MCF 10A (cell line): ENCODE data around the gene SLC49A4. TPM values are rescaled to one million over a fixed set of nuclear protein-coding genes. Genes with fewer than 3 reads are reported as not detected.
A peak's percentile ranks its signal among the peaks of the same experiment; 100 is the strongest.

ENCODE experiments used
- BruUV-seq: library from RNA; stranded (reverse); fragments of 400-500 nt; replicated peaks from 2 replicates; lab custom pipeline; 2021; lab: Mats Ljungman, UMichigan
- CTCF ChIA-PET: fragments of 300-600 bp; sonication (Branson Sonifier 250); formaldehyde crosslinking; extraction: SDS; loops from one replicate; lab custom pipeline; 2021; ENCODE audit warnings: antibody characterized with exemption, inconsistent platforms; lab: Yijun Ruan, JAX
- POLR2A ChIA-PET: fragments of 300-600, 350-650 bp; sonication (Branson Sonifier 250); formaldehyde crosslinking; extraction: SDS; loops from one replicate; lab custom pipeline; 2020; ENCODE audit warnings: antibody characterized with exemption, inconsistent platforms; lab: Yijun Ruan, JAX
- DNase-seq: peaks from one replicate; pipeline ENCODE4 v3.0.0-alpha.2; 2018; ENCODE audit not compliant: unreplicated experiment
- H3K27ac Mint-ChIP-seq: one replicate; pipeline ENCODE4 v1.8.0; 2022; ENCODE audit warnings: mild to moderate bottlenecking, low read depth, mixed read lengths; ENCODE audit not compliant: unreplicated experiment
- H3K27me3 Mint-ChIP-seq: one replicate; pipeline ENCODE4 v1.8.0; 2022; ENCODE audit warnings: mixed read lengths; ENCODE audit not compliant: insufficient read depth, unreplicated experiment
- H3K36me3 Mint-ChIP-seq: one replicate; pipeline ENCODE4 v1.8.0; 2022; ENCODE audit warnings: mild to moderate bottlenecking, moderate library complexity, mixed read lengths; ENCODE audit not compliant: insufficient read depth, unreplicated experiment
- H3K4me1 Mint-ChIP-seq: one replicate; pipeline ENCODE4 v1.8.0; 2022; ENCODE audit warnings: mixed read lengths; ENCODE audit not compliant: insufficient read depth, unreplicated experiment
- H3K4me3 Mint-ChIP-seq: one replicate; pipeline ENCODE4 v1.8.0; 2022; ENCODE audit warnings: mild to moderate bottlenecking, moderate library complexity, mixed read lengths; ENCODE audit not compliant: unreplicated experiment
- H3K9me3 Mint-ChIP-seq: one replicate; pipeline ENCODE4 v1.8.0; 2022; ENCODE audit warnings: mixed read lengths; ENCODE audit not compliant: unreplicated experiment
- intact Hi-C: fragments of 100-400 bp; cut with micrococcal nuclease; formaldehyde crosslinking; loops from 2 replicates; pipeline ENCODE4 v1.14.1; 2022
- total RNA-seq: library from RNA; stranded (reverse); gene quantifications from 2 replicates; pipeline ENCODE4 v1.2.3, GENCODE V29; 2022
- TF ChIP-seq, protein P1 (sequence below): fragments of 200-600 bp; IDR thresholded peaks from one replicate; pipeline ENCODE4 v1.8.0; 2022; ENCODE audit warnings: antibody characterized with exemption, mild to moderate bottlenecking; ENCODE audit not compliant: unreplicated experiment

Gene SLC49A4
- total RNA-seq, 1 experiment from 2014 or later: 11.4 TPM

DNA sequence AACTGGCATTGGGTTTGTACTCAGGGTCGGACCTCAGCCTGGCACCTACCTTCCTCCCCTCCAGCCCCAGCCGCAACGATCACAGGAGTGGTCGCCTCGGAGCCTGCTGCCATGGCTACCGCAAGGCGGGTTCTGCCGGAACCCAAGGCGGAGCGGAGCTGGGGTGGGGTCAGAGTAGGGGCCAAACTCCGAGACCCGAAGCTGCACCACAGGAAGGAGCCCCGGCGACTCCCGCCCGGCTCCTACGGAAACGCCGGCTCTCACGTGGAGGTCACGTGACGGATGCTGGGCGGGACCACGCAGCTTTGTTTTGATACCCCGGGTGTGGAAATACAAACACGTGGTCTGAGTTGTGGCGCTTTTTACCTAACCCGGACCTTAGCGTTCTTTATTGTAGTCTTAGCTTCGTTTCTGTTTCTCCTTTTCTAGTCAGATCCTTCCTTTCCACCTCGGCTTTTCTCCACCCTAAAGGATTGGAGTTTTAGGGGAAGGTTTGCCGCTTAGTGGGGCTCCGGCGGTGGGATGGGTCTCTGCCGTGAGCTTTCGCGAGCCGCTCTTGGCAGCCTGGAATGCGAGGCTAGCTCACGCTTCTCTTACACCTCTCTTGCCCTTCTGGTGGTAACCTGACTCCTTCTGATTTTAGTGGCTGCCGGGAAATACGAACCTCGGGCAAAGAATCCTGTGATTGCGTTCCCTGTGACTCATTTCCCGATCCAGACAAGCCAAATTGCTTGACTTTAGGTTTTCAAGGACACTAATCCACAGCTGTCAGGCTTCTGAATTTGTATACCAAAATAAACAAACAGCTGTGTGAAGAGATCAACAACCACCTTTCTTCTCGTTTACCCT is 1.1 kb upstream of the SLC49A4 start, which contains the start of gene HSPBAP1:
TSS of gene HSPBAP1 (minus strand) at position 264 of the 849 bp plus-strand sequence. CDS start at position 113, 151 bp downstream.
- peak; percentile 97 for DNase-seq
- Mint-ChIP-seq H3K9me3 (no peaks in the 10 kb centered on the region), H3K27me3 (no peaks in the 10 kb centered on the region), H3K4me3 (no peak within 1 kb of the TSS), H3K27ac (peak within 1 kb of the TSS; percentile 97), H3K4me1 (peaks cover 14% of the 10 kb centered on the region), H3K36me3 (no peaks in the 10 kb centered on the region)
- ChIA-PET CTCF (interaction anchor here (0.7 to 1.1 kb wide), 4 partner anchors 9 to 39 kb away, joined by 3 to 5 read pairs (median 3); no protein-coding TSS in a partner anchor), POLR2A (interaction anchor here (0.6 to 2.0 kb wide), 31 partner anchors 10 to 1286 kb away, joined by 3 to 22 read pairs (median 4); partner anchors contain the start of genes DTX3L, FAM162A, HACD2 and KPNA1)
- TF ChIP-seq, protein P1, sequence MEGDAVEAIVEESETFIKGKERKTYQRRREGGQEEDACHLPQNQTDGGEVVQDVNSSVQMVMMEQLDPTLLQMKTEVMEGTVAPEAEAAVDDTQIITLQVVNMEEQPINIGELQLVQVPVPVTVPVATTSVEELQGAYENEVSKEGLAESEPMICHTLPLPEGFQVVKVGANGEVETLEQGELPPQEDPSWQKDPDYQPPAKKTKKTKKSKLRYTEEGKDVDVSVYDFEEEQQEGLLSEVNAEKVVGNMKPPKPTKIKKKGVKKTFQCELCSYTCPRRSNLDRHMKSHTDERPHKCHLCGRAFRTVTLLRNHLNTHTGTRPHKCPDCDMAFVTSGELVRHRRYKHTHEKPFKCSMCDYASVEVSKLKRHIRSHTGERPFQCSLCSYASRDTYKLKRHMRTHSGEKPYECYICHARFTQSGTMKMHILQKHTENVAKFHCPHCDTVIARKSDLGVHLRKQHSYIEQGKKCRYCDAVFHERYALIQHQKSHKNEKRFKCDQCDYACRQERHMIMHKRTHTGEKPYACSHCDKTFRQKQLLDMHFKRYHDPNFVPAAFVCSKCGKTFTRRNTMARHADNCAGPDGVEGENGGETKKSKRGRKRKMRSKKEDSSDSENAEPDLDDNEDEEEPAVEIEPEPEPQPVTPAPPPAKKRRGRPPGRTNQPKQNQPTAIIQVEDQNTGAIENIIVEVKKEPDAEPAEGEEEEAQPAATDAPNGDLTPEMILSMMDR: no peak
- TSS peak; percentile 41 for BruUV-seq
- intact Hi-C loops: loop anchor here (2.0 to 5.0 kb wide), 3 partner anchors 39 to 231 kb away; partner anchors contain the start of genes DTX3L, PARP14 and PARP9

DNA sequence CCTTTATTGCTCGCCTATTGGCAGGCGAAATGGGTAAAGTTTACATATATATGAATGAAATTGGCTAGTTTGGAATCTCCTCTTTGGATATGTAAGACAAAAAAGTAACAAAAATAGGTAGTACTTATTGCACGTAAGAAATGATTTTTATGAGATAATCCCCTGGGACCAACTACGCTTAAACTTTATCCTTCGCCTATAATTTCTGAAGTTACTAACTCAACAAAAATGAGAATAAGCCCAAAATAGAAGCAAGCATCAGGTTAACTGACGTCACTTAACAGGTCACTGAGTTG is 438 bp upstream of the SLC49A4 start:
- Mint-ChIP-seq H3K27ac (peak overlapping the region; percentile 97), H3K9me3 (no peaks in the 10 kb centered on the region), H3K36me3 (no peaks in the 10 kb centered on the region), H3K27me3 (no peaks in the 10 kb centered on the region), H3K4me3 (no peak overlapping the region), H3K4me1 (peaks cover 14% of the 10 kb centered on the region)
- no TSS peak for BruUV-seq
- DNase-seq: no peak
- CTCF ChIA-PET: interaction anchor here (0.7 to 1.1 kb wide), 2 partner anchors 10 to 25 kb away, joined by 3 to 5 read pairs; no protein-coding TSS in a partner anchor
- TF ChIP-seq, protein P1: no peak
- POLR2A ChIA-PET: interaction anchor here (0.7 to 2.0 kb wide), 17 partner anchors 9 to 1286 kb away, joined by 3 to 22 read pairs (median 7); partner anchors contain the start of genes DTX3L, FAM162A, MIX23 and PARP14
- intact Hi-C loops: loop anchor here (2.0 to 5.0 kb wide), 3 partner anchors 40 to 232 kb away; partner anchors contain the start of genes DTX3L, PARP14 and PARP9

GRCh38 chr3:122795674-122796195 is 866 bp downstream of the SLC49A4 start:
- H3K9me3 Mint-ChIP-seq: no peaks in the 10 kb centered on the region
- CTCF ChIA-PET: interaction anchor here (0.6 to 1.2 kb wide), 3 partner anchors 41 to 402 kb away, joined by 3 to 5 read pairs (median 4); no protein-coding TSS in a partner anchor
- H3K27ac Mint-ChIP-seq: peak overlapping the region; percentile 97
- no peaks in the 10 kb centered on the region for H3K36me3 Mint-ChIP-seq
- H3K4me3 Mint-ChIP-seq: no peak overlapping the region
- TF ChIP-seq, protein P1: no peak
- POLR2A ChIA-PET: interaction anchor here (0.7 to 1.9 kb wide), 16 partner anchors 9 to 407 kb away, joined by 3 to 6 read pairs (median 4); partner anchors contain the start of genes DTX3L, PARP14 and PARP9
- H3K4me1 Mint-ChIP-seq: peaks cover 14% of the 10 kb centered on the region
- no peaks in the 10 kb centered on the region for H3K27me3 Mint-ChIP-seq
- TSS peak; percentile 50 for BruUV-seq
- intact Hi-C loops: loop anchor here (2.0 kb wide), 1 partner anchor 41 kb away; no protein-coding TSS in a partner anchor
- peak; percentile 41 for DNase-seq
